Activated T-helper 1 cell treated with anti-CD3 and anti-CD28 coated beads, Interleukin-12 subunit alpha, Interleukin-12 subunit beta, Interleukin-2, Interleukin-4 antibody, amounts not matched to agents 30 ng/mL and 10 ng/mL and 1 ng/mL, durations not matched to agents 14 hours and 24 hours and 36 hours (primary cell): Measurements from ENCODE around the gene RAB40A. TPM values are rescaled to one million over a fixed set of nuclear protein-coding genes. Genes with fewer than 3 reads are reported as not detected.
"Not testable (repeated sequence)": the region's sequence is repeated elsewhere in the genome, so short reads cannot be mapped to it uniquely, and the experiment has no call there.

Experiments
- DNase-seq: peaks from one replicate; pipeline ENCODE4 v3.0.0; 2021; ENCODE audit warnings: low spot score
- H3K27ac Mint-ChIP-seq: one replicate; pipeline ENCODE4 v1.8.0; 2021; ENCODE audit warnings: mild to moderate bottlenecking, mixed read lengths
- H3K27me3 Mint-ChIP-seq: one replicate; pipeline ENCODE4 v1.8.0; 2022; ENCODE audit warnings: mild to moderate bottlenecking, moderate library complexity, mixed read lengths; ENCODE audit not compliant: insufficient read depth
- H3K36me3 Mint-ChIP-seq: one replicate; pipeline ENCODE4 v1.8.0; 2021; ENCODE audit warnings: low read depth, mixed read lengths
- H3K4me1 Mint-ChIP-seq: one replicate; pipeline ENCODE4 v1.8.0; 2021; ENCODE audit warnings: low read depth, mixed read lengths
- H3K4me3 Mint-ChIP-seq: one replicate; pipeline ENCODE4 v1.8.0; 2021; ENCODE audit warnings: mild to moderate bottlenecking, moderate library complexity, mixed read lengths
- H3K9me3 Mint-ChIP-seq: one replicate; pipeline ENCODE4 v1.8.0; 2021; ENCODE audit warnings: mixed read lengths
- intact Hi-C: fragments of 100-400 bp; cut with micrococcal nuclease; formaldehyde crosslinking; loops from one replicate; pipeline ENCODE4 v1.15.1; 2024
- total RNA-seq: library from RNA; stranded (reverse); gene quantifications from 2 replicates; pipeline ENCODE4 v1.2.3, GENCODE V29; 2022

Gene RAB40A
- total RNA-seq, 1 donor from 2014 or later: 0.08 TPM

DNA sequence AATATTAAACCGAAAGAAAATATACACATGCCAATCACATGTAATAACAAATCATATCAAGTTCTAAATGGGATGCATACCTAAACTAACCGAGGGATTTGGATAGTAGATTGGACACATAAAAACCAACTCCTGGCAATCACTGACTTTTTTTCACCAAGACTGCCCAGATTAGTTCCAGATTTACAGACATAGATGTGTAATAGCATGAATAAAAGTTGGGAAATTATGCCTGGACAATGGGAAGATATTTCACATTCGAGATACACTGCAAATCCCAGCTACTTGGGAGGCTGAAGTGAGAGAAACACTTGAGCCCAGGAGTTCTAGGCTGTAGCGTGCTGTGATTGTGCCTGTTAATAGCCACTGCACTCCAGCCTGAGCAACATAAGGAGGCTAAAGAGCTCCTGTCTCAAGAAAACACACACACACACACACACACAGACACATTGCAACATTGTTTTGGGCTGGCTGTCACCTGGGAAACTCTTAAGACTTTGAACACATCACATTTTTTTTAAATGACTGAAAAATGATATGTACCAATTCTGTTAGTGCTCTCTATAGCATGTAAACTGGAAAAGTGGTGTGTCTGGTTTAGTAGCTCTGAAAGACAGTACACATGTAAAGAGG, 5.7 kb downstream of the RAB40A start:
- no peaks in the 10 kb centered on the region for H3K4me1 Mint-ChIP-seq

GRCh38 chrX:103513067-103513466, 6.2 kb downstream of the RAB40A start:
- H3K4me1 Mint-ChIP-seq: no peaks in the 10 kb centered on the region
- H3K9me3 Mint-ChIP-seq: no peaks in the 10 kb centered on the region
- H3K36me3 Mint-ChIP-seq: no peaks in the 10 kb centered on the region
- intact Hi-C loops: no loop called here
- no peaks in the 10 kb centered on the region for H3K27me3 Mint-ChIP-seq
- no peak overlapping the region for H3K4me3 Mint-ChIP-seq
- DNase-seq: no peak
- H3K27ac Mint-ChIP-seq: no peak overlapping the region

More for the DNA sequence above, 5.7 kb downstream of the RAB40A start:
- intact Hi-C loops: no loop called here
- no peak overlapping the region for H3K27ac Mint-ChIP-seq
- no peaks in the 10 kb centered on the region for H3K27me3 Mint-ChIP-seq
- no peak overlapping the region for H3K4me3 Mint-ChIP-seq
- no peaks in the 10 kb centered on the region for H3K9me3 Mint-ChIP-seq
- H3K36me3 Mint-ChIP-seq: no peaks in the 10 kb centered on the region
- no peak for DNase-seq

- H3K36me3 Mint-ChIP-seq: no peaks in the 10 kb centered on the region
- DNase-seq: no peak
- no peaks in the 10 kb centered on the region for H3K9me3 Mint-ChIP-seq
- no peak overlapping the region for H3K27ac Mint-ChIP-seq
- no peak overlapping the region for H3K4me3 Mint-ChIP-seq
- H3K4me1 Mint-ChIP-seq: no peaks in the 10 kb centered on the region
- intact Hi-C loops: no loop called here
- H3K27me3 Mint-ChIP-seq: no peaks in the 10 kb centered on the region
Measured at GRCh38 chrX:103510031-103510430, 9.3 kb downstream of the RAB40A start.

DNA sequence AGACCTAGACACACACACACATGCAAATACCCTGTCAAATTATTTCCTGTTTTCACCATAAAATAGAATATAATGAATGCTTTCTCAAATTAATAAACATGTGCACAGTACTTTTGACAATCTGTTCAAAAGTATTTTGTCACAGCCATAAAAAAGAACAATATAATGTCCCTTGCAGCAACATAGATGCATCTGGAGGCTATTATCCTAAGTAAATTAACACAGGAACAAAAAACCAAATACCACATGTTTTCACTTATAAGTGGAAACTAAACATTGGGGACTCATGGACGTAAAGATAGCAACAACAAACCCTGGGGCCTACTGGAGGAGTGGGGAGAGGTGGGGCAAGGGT, 15.5 kb downstream of the RAB40A start:
- no peaks in the 10 kb centered on the region for H3K4me1 Mint-ChIP-seq
- no peaks in the 10 kb centered on the region for H3K9me3 Mint-ChIP-seq
- DNase-seq: no peak
- no peak overlapping the region for H3K27ac Mint-ChIP-seq
- no peak overlapping the region for H3K4me3 Mint-ChIP-seq
- H3K27me3 Mint-ChIP-seq: no peaks in the 10 kb centered on the region
- H3K36me3 Mint-ChIP-seq: no peaks in the 10 kb centered on the region
- intact Hi-C loops: no loop called here

DNA sequence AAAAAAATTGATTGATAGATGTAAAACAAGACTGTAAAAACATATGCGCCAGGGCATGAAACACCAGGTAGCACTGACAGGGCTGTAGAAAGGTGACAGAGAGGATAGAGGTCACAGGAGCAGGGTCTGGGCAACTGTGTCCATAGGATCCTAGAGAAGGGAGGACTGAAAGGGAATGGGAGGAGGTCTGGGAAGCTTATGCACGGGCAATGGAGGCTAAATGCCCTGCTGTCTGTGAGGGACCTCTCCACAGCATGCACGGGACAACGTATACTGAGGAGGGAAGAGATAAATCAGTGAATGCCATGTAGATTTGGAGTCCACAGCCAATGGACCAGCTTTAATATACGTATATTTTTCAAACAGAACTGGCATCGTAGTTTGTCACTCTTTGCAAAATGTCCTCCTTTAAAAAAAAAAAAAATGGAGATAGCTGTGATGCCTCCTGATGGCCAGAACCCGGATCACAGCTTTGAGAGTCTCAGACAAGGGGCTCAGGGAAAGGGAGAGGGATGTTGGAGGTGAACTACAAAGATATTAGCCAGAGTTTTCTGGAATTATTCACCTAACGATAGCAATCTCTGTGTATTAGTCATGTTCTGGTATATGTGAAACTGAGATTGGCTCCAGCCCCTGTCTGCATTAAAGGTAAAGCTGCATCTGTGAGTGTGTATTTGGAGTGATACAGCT, 16.0 kb downstream of the RAB40A start:
- no peaks in the 10 kb centered on the region for H3K4me1 Mint-ChIP-seq
- no peaks in the 10 kb centered on the region for H3K36me3 Mint-ChIP-seq
- no peak for DNase-seq
- H3K27ac Mint-ChIP-seq: no peak overlapping the region
- H3K27me3 Mint-ChIP-seq: no peaks in the 10 kb centered on the region
- intact Hi-C loops: no loop called here
- H3K4me3 Mint-ChIP-seq: no peak overlapping the region
- H3K9me3 Mint-ChIP-seq: no peaks in the 10 kb centered on the region

DNA sequence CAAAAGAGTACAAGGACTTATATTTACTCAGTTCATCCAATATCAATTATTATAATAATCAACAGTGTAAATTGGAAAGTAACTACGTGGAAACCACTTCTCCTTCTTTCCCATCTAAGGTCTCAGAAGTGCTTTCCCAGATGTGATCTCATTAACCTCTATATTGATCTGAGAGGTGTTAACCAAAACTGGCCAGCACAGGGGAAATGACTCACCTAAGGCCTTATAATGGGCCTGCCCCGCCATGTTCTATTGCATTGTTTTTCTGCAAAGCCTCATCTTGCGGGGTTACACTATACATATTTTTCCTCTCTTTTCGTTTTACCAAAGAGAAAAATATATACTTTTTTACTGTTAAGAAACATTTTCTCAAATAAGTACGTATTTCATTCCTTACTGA, 20.5 kb downstream of the RAB40A start:
- Mint-ChIP-seq H3K9me3 (no peaks in the 10 kb centered on the region), H3K27ac (no peak overlapping the region), H3K4me1 (no peaks in the 10 kb centered on the region), H3K4me3 (no peak overlapping the region), H3K36me3 (no peaks in the 10 kb centered on the region), H3K27me3 (peaks cover 2% of the 10 kb centered on the region)
- DNase-seq: no peak
- intact Hi-C loops: no loop called here

- no peaks in the 10 kb centered on the region for H3K9me3 Mint-ChIP-seq
- no peak overlapping the region for H3K4me3 Mint-ChIP-seq
- DNase-seq: no peak
- no peaks in the 10 kb centered on the region for H3K36me3 Mint-ChIP-seq
- H3K27ac Mint-ChIP-seq: no peak overlapping the region
- peaks cover 2% of the 10 kb centered on the region for H3K27me3 Mint-ChIP-seq
- intact Hi-C loops: no loop called here
- no peaks in the 10 kb centered on the region for H3K4me1 Mint-ChIP-seq
Measured at GRCh38 chrX:103495786-103496185, 23.5 kb downstream of the RAB40A start.

DNA sequence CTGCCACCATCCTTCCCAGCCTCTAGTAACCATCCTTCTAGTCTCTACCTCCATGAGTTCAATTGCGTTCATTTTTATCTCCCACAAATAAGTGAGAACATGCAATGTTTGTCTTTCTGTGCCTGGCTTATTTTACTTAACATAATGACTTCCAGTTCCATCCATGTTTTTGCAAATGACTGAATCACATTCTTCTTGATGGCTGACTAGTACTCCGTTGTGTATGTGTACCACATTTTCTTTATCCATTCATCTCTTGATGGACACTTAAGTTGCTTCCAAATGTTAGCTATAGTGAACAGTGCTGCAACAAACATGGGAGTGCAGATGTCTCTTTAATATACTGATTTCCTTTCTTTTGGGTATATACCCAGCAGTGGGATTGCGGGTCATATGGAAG, 25.7 kb downstream of the RAB40A start:
- H3K4me1 Mint-ChIP-seq, H3K9me3 Mint-ChIP-seq, H3K4me3 Mint-ChIP-seq, H3K36me3 Mint-ChIP-seq, DNase-seq, H3K27me3 Mint-ChIP-seq, H3K27ac Mint-ChIP-seq, intact Hi-C loops: not testable (repeated sequence)

- peak; percentile 1 for DNase-seq
- H3K27me3 Mint-ChIP-seq, H3K4me3 Mint-ChIP-seq, intact Hi-C loops, H3K27ac Mint-ChIP-seq, H3K36me3 Mint-ChIP-seq, H3K4me1 Mint-ChIP-seq, H3K9me3 Mint-ChIP-seq: not testable (repeated sequence)
Measured at GRCh38 chrX:103489733-103490132, 29.6 kb downstream of the RAB40A start.

DNA sequence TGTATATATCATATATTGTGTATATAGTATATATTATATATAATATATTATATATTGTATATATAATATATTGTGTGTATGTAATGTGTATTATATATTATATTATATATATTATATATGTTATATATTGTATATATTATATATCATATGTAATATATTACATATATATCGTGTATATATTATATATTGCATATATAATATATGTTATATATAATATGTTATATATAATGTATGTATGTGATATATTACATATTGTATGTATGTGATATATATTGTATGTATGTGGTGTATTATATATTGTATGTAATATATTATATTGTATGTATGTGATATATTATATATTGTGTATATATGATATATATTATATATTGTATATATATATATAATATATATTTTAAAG, 30.5 kb downstream of the RAB40A start:
- intact Hi-C loops: no loop called here

DNA sequence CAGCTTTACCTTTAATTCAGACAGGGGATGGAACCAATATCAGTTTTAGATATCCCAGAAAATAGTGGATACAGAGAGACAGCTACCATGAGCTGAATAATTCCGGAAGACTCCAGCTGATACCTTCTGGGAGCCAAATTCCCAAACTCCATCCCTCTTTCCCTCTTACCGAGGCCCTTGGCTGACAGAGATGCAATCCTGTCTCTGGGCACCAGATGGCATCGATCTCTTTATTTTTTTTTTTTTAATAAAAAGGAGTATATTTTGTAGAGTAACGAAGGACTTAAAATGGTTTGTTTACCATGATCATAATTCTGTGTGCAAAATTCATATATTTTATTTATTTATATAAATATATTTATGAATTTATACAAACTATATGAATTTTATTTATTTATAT, 31.0 kb downstream of the RAB40A start:
- intact Hi-C loops: no loop called here
- Mint-ChIP-seq H3K36me3 (no peaks in the 10 kb centered on the region), H3K4me3 (no peak overlapping the region), H3K27ac (no peak overlapping the region), H3K9me3 (no peaks in the 10 kb centered on the region), H3K27me3 (no peaks in the 10 kb centered on the region), H3K4me1 (no peaks in the 10 kb centered on the region)
- no peak for DNase-seq

More for the DNA sequence above, 30.5 kb downstream of the RAB40A start:
- no peaks in the 10 kb centered on the region for H3K27me3 Mint-ChIP-seq
- no peak for DNase-seq
- H3K27ac Mint-ChIP-seq: no peak overlapping the region
- H3K36me3 Mint-ChIP-seq: no peaks in the 10 kb centered on the region
- H3K4me1 Mint-ChIP-seq: no peaks in the 10 kb centered on the region
- no peaks in the 10 kb centered on the region for H3K9me3 Mint-ChIP-seq
- H3K4me3 Mint-ChIP-seq: no peak overlapping the region

DNA sequence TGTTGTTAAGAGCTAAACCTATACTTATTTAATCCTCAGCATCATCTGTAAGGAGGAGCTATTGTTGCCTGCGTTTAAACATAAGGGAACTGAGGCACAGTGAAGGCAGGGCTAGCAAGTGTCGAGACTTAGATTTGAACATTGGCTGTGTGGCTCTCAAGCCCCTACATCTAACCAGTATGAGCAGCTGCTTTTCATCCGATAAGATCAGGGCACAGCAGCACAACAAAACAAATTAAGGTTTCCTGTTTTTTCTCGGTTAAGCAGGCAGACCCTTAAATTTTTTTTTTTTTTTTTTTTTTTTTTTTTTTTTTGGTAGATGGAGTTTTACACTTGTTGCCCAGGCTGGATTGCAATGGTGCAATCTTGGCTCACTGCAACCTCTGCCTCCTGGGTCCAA, 35.6 kb downstream of the RAB40A start:
- Mint-ChIP-seq H3K27me3 (no peaks in the 10 kb centered on the region), H3K36me3 (no peaks in the 10 kb centered on the region), H3K4me1 (no peaks in the 10 kb centered on the region), H3K27ac (no peak overlapping the region), H3K9me3 (no peaks in the 10 kb centered on the region), H3K4me3 (no peak overlapping the region)
- intact Hi-C loops: no loop called here
- no peak for DNase-seq

DNA sequence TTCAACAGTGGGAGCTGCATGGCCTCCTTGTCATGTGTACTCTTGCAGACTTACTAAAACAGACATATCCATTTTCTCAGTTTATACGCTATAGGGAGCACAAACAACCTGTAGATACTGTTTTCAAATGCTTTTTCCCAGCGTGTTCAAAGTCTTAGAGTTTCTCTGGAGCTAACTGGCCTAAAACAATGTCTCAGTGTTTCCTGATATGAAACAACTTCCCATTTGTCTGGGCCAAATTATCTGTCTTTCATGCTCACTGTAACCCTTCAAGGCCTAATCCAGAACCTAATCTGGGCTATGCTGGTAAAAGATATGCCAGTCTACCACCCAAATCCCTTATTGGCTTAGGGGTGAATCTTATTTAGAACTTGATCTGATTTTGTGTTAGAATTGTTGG, 38.8 kb downstream of the RAB40A start:
- no peak overlapping the region for H3K4me3 Mint-ChIP-seq
- no peaks in the 10 kb centered on the region for H3K36me3 Mint-ChIP-seq
- H3K4me1 Mint-ChIP-seq: no peaks in the 10 kb centered on the region
- DNase-seq: no peak
- no peak overlapping the region for H3K27ac Mint-ChIP-seq
- intact Hi-C loops: no loop called here
- H3K27me3 Mint-ChIP-seq: no peaks in the 10 kb centered on the region
- H3K9me3 Mint-ChIP-seq: no peaks in the 10 kb centered on the region

- no peaks in the 10 kb centered on the region for H3K9me3 Mint-ChIP-seq
- no peaks in the 10 kb centered on the region for H3K27me3 Mint-ChIP-seq
- no peak overlapping the region for H3K27ac Mint-ChIP-seq
- no peaks in the 10 kb centered on the region for H3K36me3 Mint-ChIP-seq
- intact Hi-C loops: no loop called here
- no peaks in the 10 kb centered on the region for H3K4me1 Mint-ChIP-seq
- no peak overlapping the region for H3K4me3 Mint-ChIP-seq
- no peak for DNase-seq
Measured at GRCh38 chrX:103477496-103477895, 41.8 kb downstream of the RAB40A start.
